Suprapubic skin (tissue), 4 donors: ENCODE results near the gene C11orf24. TPM values are rescaled to one million over a fixed set of nuclear protein-coding genes. Genes with fewer than 3 reads are reported as not detected.
A peak's percentile ranks its signal among the peaks of the same experiment; 100 is the strongest.

Source experiments
- DNase-seq, 2 donors: peaks; one replicate each; pipeline ENCODE4 v3.0.0-alpha.2; 2019; ENCODE audit warnings: low spot score in 2 of 2
- H3K27ac ChIP-seq: fragments of 200-600 bp; sonication (generic); one replicate; pipeline ENCODE4 v1.5.1; 2019
- H3K27me3 ChIP-seq: fragments of 200-600 bp; sonication (generic); one replicate; pipeline ENCODE4 v1.5.1; 2019
- H3K36me3 ChIP-seq: fragments of 200-600 bp; sonication (generic); one replicate; pipeline ENCODE4 v1.5.1; 2019
- H3K4me1 ChIP-seq: fragments of 200-600 bp; sonication (generic); one replicate; pipeline ENCODE4 v1.5.1; 2019
- H3K4me3 ChIP-seq: fragments of 200-600 bp; sonication (generic); one replicate; pipeline ENCODE4 v1.5.1; 2019; ENCODE audit warnings: mild to moderate bottlenecking
- H3K9me3 ChIP-seq: fragments of 200-600 bp; sonication (generic); one replicate; pipeline ENCODE4 v1.5.1; 2019
- CTCF ChIP-seq, 2 donors: fragments of 200-600 bp in 1 of 2; fragments of 450-650 bp in 1 of 2; sonication (generic) in 1 of 2; IDR thresholded peaks; one replicate each; pipeline ENCODE4 v1.5.1; 2016 to 2019; ENCODE audit warnings: antibody characterized with exemption in 2 of 2, mild to moderate bottlenecking in 1 of 2, moderate library complexity in 1 of 2
- EP300 ChIP-seq: sonication (generic); formaldehyde crosslinking; IDR thresholded peaks from one replicate; pipeline ENCODE4 v1.6.1; 2017; ENCODE audit warnings: antibody characterized with exemption
- POLR2A ChIP-seq, 2 donors: fragments of 450-650 bp; IDR thresholded peaks; one replicate each; pipeline ENCODE4 v1.6.1; 2017; ENCODE audit warnings: antibody characterized with exemption in 2 of 2, mild to moderate bottlenecking in 2 of 2, moderate library complexity in 2 of 2
- POLR2AphosphoS5 ChIP-seq, 3 donors: sonication (generic); formaldehyde crosslinking; IDR thresholded peaks; one replicate each; pipeline ENCODE4 v1.6.1; 2017; ENCODE audit warnings: antibody characterized with exemption in 3 of 3
- WGBS: methylation state at CpG from one replicate; pipeline ENCODE4 v1.1.5; 2018; 5-methylcytosine and 5-hydroxymethylcytosine counted together
- total RNA-seq, 4 donors: library from RNA; depleted of rRNA; stranded (reverse); fragments of >200 nt; gene quantifications; one replicate each; pipeline ENCODE4 v1.1.0, GENCODE V29; 2016

C11orf24 gene
- total RNA-seq, 4 donors from 2014 or later, result 7.2 to 24.8 (median 16.7) TPM

GRCh38 chr11:68211546-68211945 is 60.2 kb downstream of the C11orf24 start:
- TF ChIP-seq POLR2A (IDR thresholded peaks at IDR 0.05), result no peak
- no peak for TF ChIP-seq CTCF (IDR thresholded peaks at IDR 0.05)
- TF ChIP-seq EP300, result no peak
- no peak for TF ChIP-seq POLR2AphosphoS5 (IDR thresholded peaks at IDR 0.05)
- H3K4me1 ChIP-seq, result peaks cover 71% of the 10 kb centered on the region

More at GRCh38 chr11:68211546-68211945, 60.2 kb downstream of the C11orf24 start:
- H3K4me3 ChIP-seq, result peak overlapping the region; percentile 75
- no peaks in the 10 kb centered on the region for H3K9me3 ChIP-seq
- H3K27ac ChIP-seq, result no peak overlapping the region
- no peaks in the 10 kb centered on the region for H3K27me3 ChIP-seq
- DNase-seq, result peak in 1 of 2 donors; percentile 71
- 20% methylated on average over 14 of the region's 14 CpGs for WGBS
- H3K36me3 ChIP-seq, result no peaks in the 10 kb centered on the region

Other genes starting within 250 kb of the C11orf24 start
- 100 to 1,000 TPM in 3 of 4 donors, 10 to 100 TPM in 1; 90.8 to 155 (median 148) TPM for gene NDUFS8, start 241.3 kb downstream of the C11orf24 start, total RNA-seq
- 10 to 100 TPM; 19.4 to 50.9 (median 41.2) TPM for gene TCIRG1, start 232.9 kb downstream of the C11orf24 start, total RNA-seq
- 10 to 100 TPM in 3 of 4 donors, 1 to 10 TPM in 1; 7.8 to 21.4 (median 15.3) TPM for gene CHKA, start 150.6 kb downstream of the C11orf24 start, total RNA-seq
- gene KMT5B, start 58.7 kb downstream of the C11orf24 start, total RNA-seq, result 10 to 100 TPM; 27.2 to 40.5 (median 33.3) TPM
- gene LRP5, start 40.6 kb upstream of the C11orf24 start, total RNA-seq, result 10 to 100 TPM; 27.3 to 60.1 (median 35.0) TPM
- gene PPP6R3, start 188.8 kb upstream of the C11orf24 start, total RNA-seq, result 100 to 1,000 TPM in 1 of 4 donors, 10 to 100 TPM in 3; 81.8 to 197 (median 97.0) TPM